NOMO-1 (cell line): Measurements from ENCODE around the gene ANKRD13D.

Experiments
- DNase-seq, 2 experiments: peaks; one replicate each; lab custom pipeline; 2025; ENCODE audit not compliant: unreplicated experiment in 2 of 2; lab: John Stamatoyannopoulos, UW

Gene ANKRD13D

GRCh38 chr11:67302571-67303131 lies 13.5 kb downstream of the ANKRD13D start:
- DNase-seq: peak; percentile 76 to 80

GRCh38 chr11:67303132-67303834 lies 14.2 kb downstream of the ANKRD13D start, which contains the start of gene SSH3:
Gene SSH3 (plus strand): TSS chr11:67303530. CDS start chr11:67303626, 96 bp downstream.
- DNase-seq: peak; percentile 76 to 87

- no peak for DNase-seq
Observed at GRCh38 chr11:67303835-67304411, 14.8 kb downstream of the ANKRD13D start.

GRCh38 chr11:67304511-67305113 lies 15.5 kb downstream of the ANKRD13D start:
- no peak for DNase-seq

- DNase-seq: no peak
Observed at GRCh38 chr11:67306769-67307544, 17.9 kb downstream of the ANKRD13D start.

- DNase-seq: no peak
Observed at GRCh38 chr11:67307545-67308001, 18.5 kb downstream of the ANKRD13D start.

GRCh38 chr11:67308031-67308866 lies 19.1 kb downstream of the ANKRD13D start:
- no peak for DNase-seq

- DNase-seq: no peak
Observed at GRCh38 chr11:67309166-67309565, 20.1 kb downstream of the ANKRD13D start.

GRCh38 chr11:67309661-67310061 lies 20.6 kb downstream of the ANKRD13D start:
- DNase-seq: no peak

- DNase-seq: no peak
Observed at GRCh38 chr11:67310246-67311050, 21.3 kb downstream of the ANKRD13D start.

- no peak for DNase-seq
Observed at GRCh38 chr11:67311051-67311555, 22.0 kb downstream of the ANKRD13D start.

- DNase-seq: no peak
Observed at GRCh38 chr11:67311556-67312082, 22.5 kb downstream of the ANKRD13D start.

GRCh38 chr11:67312187-67313021 lies 23.3 kb downstream of the ANKRD13D start:
- DNase-seq: peak; percentile 45 to 52

GRCh38 chr11:67313125-67313890 lies 24.2 kb downstream of the ANKRD13D start:
- no peak for DNase-seq

GRCh38 chr11:67314218-67314617 lies 25.1 kb downstream of the ANKRD13D start:
- no peak for DNase-seq

GRCh38 chr11:67315325-67315909 lies 26.3 kb downstream of the ANKRD13D start:
- no peak for DNase-seq

- no peak for DNase-seq
Observed at GRCh38 chr11:67316882-67317204, 27.7 kb downstream of the ANKRD13D start.
